ENCODE results near the gene RSKR.

- no peak for TF ChIP-seq MAFK (IDR thresholded peaks at IDR 0.05; ENCODE audit: low read depth, low read length)
- no peak for TF ChIP-seq CTCF (conservative IDR thresholded peaks at IDR 0.05; ENCODE audit: low read depth, low read length)
- no peak for TF ChIP-seq POLR2A (IDR thresholded peaks at IDR 0.05; ENCODE audit: low read depth, low read length)
- no peak for TF ChIP-seq FOS (IDR thresholded peaks at IDR 0.05; ENCODE audit: low read depth, low read length)
- no peak for TF ChIP-seq NFE2L2 (IDR thresholded peaks at IDR 0.05; ENCODE audit: low read depth, low read length)
- TF ChIP-seq MAZ (IDR thresholded peaks at IDR 0.05; ENCODE audit: borderline replicate concordance, low read depth, low read length) = no peak
- 0 out of 2 replicates have a peak, but pooled peaks have one; percentile 1 for TF ChIP-seq USF2 (IDR thresholded peaks at IDR 0.05; ENCODE audit: low read depth, low read length)
- TF ChIP-seq CHD1 (IDR thresholded peaks at IDR 0.05; ENCODE audit: low read depth, low read length) = no peak
- no peak for TF ChIP-seq RAD21 (IDR thresholded peaks at IDR 0.05; ENCODE audit: low read length)
- no peak for TF ChIP-seq BHLHE40 (IDR thresholded peaks at IDR 0.05; ENCODE audit: low read depth, low read length)
Observed at GRCh38 chr17:28662527-28662829, 48.5 kb upstream of the RSKR start.
